Bronchial epithelial cell (primary cell): ENCODE data around the gene TAS1R2. TPM values are rescaled to one million over a fixed set of nuclear protein-coding genes. Genes with fewer than 3 reads are reported as not detected.

Experiments
- DNase-seq: peaks from one replicate; pipeline ENCODE4 v3.0.0-alpha.2; 2010; ENCODE audit warnings: low read depth
- FAIRE-seq: peaks from 2 replicates; lab custom pipeline; 2011; peaks lifted over from hg19 to GRCh38; lab: Jason Lieb, UNC
- H3K27me3 ChIP-seq: 2 replicates; pipeline ENCODE4 v1.5.1; 2011; ENCODE audit warnings: low read length; ENCODE audit not compliant: control insufficient read depth, insufficient read depth
- H3K36me3 ChIP-seq: 2 replicates; pipeline ENCODE4 v1.5.1; 2011; ENCODE audit warnings: low read length; ENCODE audit not compliant: control insufficient read depth, insufficient read depth
- H3K4me3 ChIP-seq: 2 replicates; pipeline ENCODE4 v1.5.1; 2011; ENCODE audit warnings: mild to moderate bottlenecking, low read depth, low read length, control low read depth
- CTCF ChIP-seq: IDR thresholded peaks from 2 replicates; pipeline ENCODE4 v1.5.1; 2011; ENCODE audit warnings: mild to moderate bottlenecking, moderate library complexity, low read length, control low read depth, inconsistent platforms; ENCODE audit not compliant: insufficient read depth, severe bottlenecking
- total RNA-seq: library from RNA; depleted of rRNA; stranded (reverse); fragments of >200 nt; gene quantifications from 2 replicates; pipeline ENCODE4 v1.2.1, GENCODE V29; 2014

Gene TAS1R2
- total RNA-seq = not detected in 2 replicates

DNA sequence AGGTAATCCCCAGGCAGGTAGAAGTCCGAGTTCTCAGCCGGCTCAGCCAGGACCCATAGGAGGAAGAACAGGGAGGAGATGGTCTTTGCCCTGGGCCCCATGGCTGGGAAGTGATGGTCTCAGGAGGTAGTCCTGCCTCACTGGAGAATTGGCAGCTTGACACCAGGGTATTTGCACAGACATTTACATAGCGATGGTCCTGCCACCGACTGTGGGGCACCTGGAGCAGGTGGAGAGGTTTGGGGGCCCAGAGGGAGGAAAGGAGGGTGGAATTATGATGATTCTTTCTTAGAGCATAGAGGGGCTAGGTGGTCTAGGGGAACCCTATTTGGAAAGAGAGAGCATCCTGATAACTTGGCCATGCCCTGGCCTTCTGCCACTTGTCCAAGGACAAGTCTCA lies at the start of gene TAS1R2:
Gene TAS1R2 (minus strand): TSS at position 101 of the 400 bp plus-strand sequence. CDS start 0 bp downstream, at position 101.
- no peak for FAIRE-seq
- H3K27me3 ChIP-seq = no peaks in the 10 kb centered on the region
- no peaks in the 10 kb centered on the region for H3K36me3 ChIP-seq
- no peak for TF ChIP-seq CTCF
- DNase-seq = no peak
- H3K4me3 ChIP-seq = no peak within 1 kb of the TSS

- Histone ChIP-seq H3K4me3 (no peak overlapping the region), H3K36me3 (peaks cover 41% of the 10 kb centered on the region), H3K27me3 (no peaks in the 10 kb centered on the region)
- DNase-seq (no peak), FAIRE-seq (no peak)
- TF ChIP-seq CTCF = no peak
These were observed 48.7 kb upstream of the TAS1R2 start for GRCh38 chr1:18907917-18908845.

GRCh38 chr1:18907021-18907916 lies 47.8 kb upstream of the TAS1R2 start:
- DNase-seq (peak; percentile 43), FAIRE-seq (no peak)
- Histone ChIP-seq H3K27me3 (no peaks in the 10 kb centered on the region), H3K36me3 (peaks cover 35% of the 10 kb centered on the region), H3K4me3 (no peak overlapping the region)
- peak; percentile 63 for TF ChIP-seq CTCF

DNA sequence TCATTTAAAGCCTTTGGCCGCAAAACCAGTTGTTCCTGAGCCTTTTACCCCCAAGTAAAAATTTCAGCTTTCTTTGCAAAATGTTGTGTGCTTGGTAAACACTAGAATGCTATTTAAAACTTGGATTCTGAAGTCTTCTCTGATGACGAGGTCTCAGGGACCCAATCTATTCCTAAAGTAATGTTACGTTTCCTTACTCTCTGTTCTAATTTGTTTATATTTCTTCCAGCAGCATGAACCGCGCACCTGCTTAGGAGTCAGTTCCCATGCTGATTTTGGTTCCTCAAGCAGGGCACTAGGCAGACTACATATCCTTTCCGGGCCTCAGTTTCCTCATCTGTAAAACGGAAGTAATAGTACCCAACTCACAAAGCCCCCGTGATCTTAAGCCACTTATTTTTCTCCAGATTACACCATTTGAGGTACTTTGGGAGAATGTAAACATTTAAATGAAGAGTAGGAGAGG lies 43.9 kb upstream of the TAS1R2 start:
- no peak for FAIRE-seq

More for the DNA sequence above, 43.9 kb upstream of the TAS1R2 start:
- DNase-seq = no peak
- H3K36me3 ChIP-seq = peaks cover 10% of the 10 kb centered on the region
- H3K4me3 ChIP-seq = peak overlapping the region; percentile 73
- no peak for TF ChIP-seq CTCF
- H3K27me3 ChIP-seq = no peaks in the 10 kb centered on the region
